ENCODE data around the gene GRHL1. TPM values are rescaled to one million over a fixed set of nuclear protein-coding genes. Genes with fewer than 3 reads are reported as not detected.
A peak's percentile ranks its signal among the peaks of the same experiment; 100 is the strongest.

Gene GRHL1
- total and polyA plus RNA-seq, 2 of the 8 experiments (the other 6 are each of a cell fraction or from before 2014, with no cell fraction given) = 1.3 to 3.6 TPM

DNA sequence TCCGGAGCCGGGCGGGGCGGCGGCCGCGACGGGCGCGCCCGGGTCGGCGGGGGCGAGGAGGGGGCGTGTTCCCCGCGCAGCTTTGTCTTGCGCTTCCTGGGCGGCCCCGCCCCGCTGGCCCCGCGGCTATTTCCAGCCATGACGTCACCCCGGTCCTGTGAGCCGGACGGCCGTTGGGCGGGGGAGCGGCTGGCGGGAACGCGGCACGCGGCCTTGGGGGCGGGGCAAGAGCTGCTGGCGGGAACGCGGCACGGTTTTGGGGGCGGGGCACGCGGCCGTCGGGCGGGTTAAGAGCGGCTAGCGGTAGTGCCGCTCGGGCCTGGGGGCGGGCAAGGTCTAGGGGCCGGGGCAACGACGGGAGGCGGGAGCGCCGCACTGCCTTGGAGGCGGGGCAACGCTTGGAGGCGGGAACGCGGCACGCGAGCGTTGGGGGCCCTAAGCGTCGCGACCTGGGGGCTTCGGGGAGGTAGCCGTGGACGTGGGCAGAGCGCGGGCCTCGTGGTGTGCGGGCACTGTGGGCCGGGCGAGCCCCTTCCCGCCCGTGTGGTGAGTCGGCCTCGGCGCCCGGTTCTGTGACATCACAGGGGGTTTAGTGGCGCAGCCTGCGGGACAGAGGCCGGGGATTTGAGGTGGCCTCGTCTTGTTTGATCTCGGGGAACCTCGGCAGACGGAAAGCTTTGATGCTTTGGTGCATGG lies 92.6 kb downstream of the GRHL1 start (continued):
- TF ChIP-seq SRF (IDR thresholded peaks at IDR 0.05; ENCODE audit: low read depth, low read length) = no peak
- TF ChIP-seq TEAD4 (IDR thresholded peaks at IDR 0.05; ENCODE audit: low read depth, low read length) = no peak
- TF ChIP-seq, protein P1, sequence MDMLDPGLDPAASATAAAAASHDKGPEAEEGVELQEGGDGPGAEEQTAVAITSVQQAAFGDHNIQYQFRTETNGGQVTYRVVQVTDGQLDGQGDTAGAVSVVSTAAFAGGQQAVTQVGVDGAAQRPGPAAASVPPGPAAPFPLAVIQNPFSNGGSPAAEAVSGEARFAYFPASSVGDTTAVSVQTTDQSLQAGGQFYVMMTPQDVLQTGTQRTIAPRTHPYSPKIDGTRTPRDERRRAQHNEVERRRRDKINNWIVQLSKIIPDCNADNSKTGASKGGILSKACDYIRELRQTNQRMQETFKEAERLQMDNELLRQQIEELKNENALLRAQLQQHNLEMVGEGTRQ (IDR thresholded peaks at IDR 0.05; ENCODE audit: low read length) = no peak
- TF ChIP-seq TAF1 (IDR thresholded peaks at IDR 0.05; ENCODE audit: low read depth, low read length) = no peak
- TF ChIP-seq ASH2L (IDR thresholded peaks at IDR 0.05; ENCODE audit: low read length) = no peak
- no peak for TF ChIP-seq BCL11A (IDR thresholded peaks at IDR 0.05; ENCODE audit: low read depth in 2 of 2, low read length in 2 of 2)
- TF ChIP-seq MAFK (IDR thresholded peaks at IDR 0.05; ENCODE audit: low read depth, low read length) = no peak
- no peak for TF ChIP-seq NRF1 (IDR thresholded peaks at IDR 0.05; ENCODE audit: low read depth, low read length)
- no peak for TF ChIP-seq CHD1 (IDR thresholded peaks at IDR 0.05; ENCODE audit: low read depth, low read length)
- TF ChIP-seq KDM5A (IDR thresholded peaks at IDR 0.05; ENCODE audit: low read length) = no peak
- no peak for TF ChIP-seq SAP30 (IDR thresholded peaks at IDR 0.05; ENCODE audit: insufficient read depth, insufficient replicate concordance, low read length)
- no peak for TF ChIP-seq BRCA1 (IDR thresholded peaks at IDR 0.05; ENCODE audit: low read depth, low read length)
- TF ChIP-seq SIN3A (conservative IDR thresholded peaks at IDR 0.05 in 1 of 2, IDR thresholded peaks at IDR 0.05 in 1 of 2; ENCODE audit: low read depth in 1 of 2, low read length in 2 of 2) = no peak
- peak; percentile 17; the same call in 1 of the 2 replicates for TF ChIP-seq JUN (IDR thresholded peaks at IDR 0.05; ENCODE audit: low read depth, low read length)
- TF ChIP-seq TCF12 (IDR thresholded peaks at IDR 0.05; ENCODE audit: low read depth, low read length) = no peak
- no peak for TF ChIP-seq SP4 (IDR thresholded peaks at IDR 0.05; ENCODE audit: low read length)
- TF ChIP-seq KDM4A (IDR thresholded peaks at IDR 0.05; ENCODE audit: low read depth, low read length, severe bottlenecking) = no peak
- TF ChIP-seq SP1 (IDR thresholded peaks at IDR 0.05; ENCODE audit: low read depth, low read length) = no peak
- TF ChIP-seq CREB1 (IDR thresholded peaks at IDR 0.05) = peak; percentile 79
- no peak for TF ChIP-seq CTBP2 (IDR thresholded peaks at IDR 0.05; ENCODE audit: borderline replicate concordance, insufficient read depth, insufficient read length, low read length)
- peak; percentile 89 for TF ChIP-seq JUND (IDR thresholded peaks at IDR 0.05; ENCODE audit: low read length)
- TF ChIP-seq YY1 (IDR thresholded peaks at IDR 0.05; ENCODE audit: low read depth, low read length) = no peak
- no peak for TF ChIP-seq CBX5 (IDR thresholded peaks at IDR 0.05; ENCODE audit: low read depth, low read length)
- no peak for TF ChIP-seq POLR2AphosphoS5 (IDR thresholded peaks at IDR 0.05; ENCODE audit: low read depth, low read length)
- TF ChIP-seq TBP (IDR thresholded peaks at IDR 0.05; ENCODE audit: low read depth, low read length) = no peak
- no peak for TF ChIP-seq CEBPB (IDR thresholded peaks at IDR 0.05; ENCODE audit: low read depth, low read length)

Data from H1 (cell line).